Neural progenitor cell (in vitro differentiated cells): ENCODE measurements around the gene SF3B5.

Source experiments
- CTCF ChIP-seq: fragments of 200-600 bp; sonication (generic); IDR thresholded peaks from 2 replicates; pipeline ENCODE4 v1.5.1; 2017; ENCODE audit warnings: antibody characterized with exemption, mild to moderate bottlenecking
- EZH2 ChIP-seq: fragments of 200-600 bp; sonication (generic); IDR thresholded peaks from 2 replicates; pipeline ENCODE4 v1.6.1; 2017; ENCODE audit warnings: antibody characterized with exemption, mild to moderate bottlenecking, moderate library complexity

- TF ChIP-seq CTCF: no peak
- no peak for TF ChIP-seq EZH2
Measured at GRCh38 chr6:144113366-144113765, 18.0 kb upstream of the SF3B5 start.
